TTC549 (cell line): ENCODE measurements around the gene PMEL.
"Not testable (repeated sequence)": the region's sequence is repeated elsewhere in the genome, so short reads cannot be mapped to it uniquely, and the experiment has no call there.

ENCODE experiments used
- FAIRE-seq: peaks from 2 replicates; lab custom pipeline; 2012; peaks lifted over from hg19 to GRCh38; lab: Jason Lieb, UNC

The PMEL gene

DNA sequence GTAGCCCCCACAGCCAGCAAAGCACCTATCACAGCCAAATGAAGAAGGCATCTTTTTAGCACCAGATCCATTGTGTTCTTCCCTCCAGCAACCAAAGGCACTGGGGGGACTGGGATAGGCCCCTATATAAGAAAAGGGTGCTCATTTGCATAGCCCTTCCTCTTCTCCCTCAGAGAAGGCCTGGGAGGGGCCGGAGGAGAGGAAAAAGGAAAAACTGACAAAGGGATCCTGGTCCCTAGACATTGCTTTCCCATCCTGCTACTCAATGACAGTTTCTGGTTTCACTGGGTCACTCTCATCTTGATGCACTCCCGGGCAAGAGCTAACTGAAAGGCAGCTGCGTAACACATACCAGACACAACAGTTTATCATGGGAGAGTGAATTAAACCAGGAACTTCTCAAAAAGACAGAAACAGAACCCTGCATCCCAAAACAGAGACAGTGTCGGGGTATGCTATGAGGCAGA, at the start of gene PMEL:
TSS of gene PMEL (minus strand) at position 102 of the 467 bp plus-strand sequence. CDS start at position 71, 31 bp downstream.
- FAIRE-seq = no peak

GRCh38 chr12:56014205-56014604, 48.4 kb upstream of the PMEL start:
- no peak for FAIRE-seq

GRCh38 chr12:56013482-56013881, 47.6 kb upstream of the PMEL start:
- no peak for FAIRE-seq

DNA sequence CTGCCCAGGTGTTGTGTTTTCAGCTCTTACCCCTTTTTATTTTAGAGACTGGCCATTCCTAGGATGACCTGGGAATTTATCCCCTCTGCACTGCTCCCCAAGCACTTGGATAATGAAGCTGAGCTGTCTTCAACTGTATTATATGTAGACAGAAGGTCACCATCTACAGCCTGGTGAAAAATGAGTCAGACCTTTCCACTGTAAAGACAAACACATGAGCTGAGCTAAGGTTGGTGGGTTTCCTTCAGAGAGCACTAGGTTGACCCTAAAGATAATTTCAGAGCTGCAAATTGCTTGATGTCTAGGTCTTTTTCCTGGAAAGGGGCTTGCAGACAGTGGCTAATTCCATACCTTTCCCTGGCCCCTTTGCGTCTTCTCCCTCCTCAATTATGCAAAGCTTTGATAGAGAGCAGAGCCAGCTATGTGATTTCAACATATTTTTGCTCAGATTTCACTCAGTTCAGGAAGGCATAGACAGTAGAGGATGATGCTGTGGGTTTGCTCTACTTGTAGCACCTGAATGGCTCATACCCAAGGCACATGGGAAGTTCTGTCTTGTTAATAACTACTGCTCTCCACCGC, 45.8 kb upstream of the PMEL start:
- FAIRE-seq = no peak

GRCh38 chr12:56010111-56010570, 44.3 kb upstream of the PMEL start:
- FAIRE-seq = no peak

GRCh38 chr12:56007564-56008559, 42.0 kb upstream of the PMEL start:
- FAIRE-seq = no peak

GRCh38 chr12:56004211-56004610, 38.4 kb upstream of the PMEL start:
- no peak for FAIRE-seq

GRCh38 chr12:56003376-56003775, 37.5 kb upstream of the PMEL start:
- not testable (repeated sequence) for FAIRE-seq

DNA sequence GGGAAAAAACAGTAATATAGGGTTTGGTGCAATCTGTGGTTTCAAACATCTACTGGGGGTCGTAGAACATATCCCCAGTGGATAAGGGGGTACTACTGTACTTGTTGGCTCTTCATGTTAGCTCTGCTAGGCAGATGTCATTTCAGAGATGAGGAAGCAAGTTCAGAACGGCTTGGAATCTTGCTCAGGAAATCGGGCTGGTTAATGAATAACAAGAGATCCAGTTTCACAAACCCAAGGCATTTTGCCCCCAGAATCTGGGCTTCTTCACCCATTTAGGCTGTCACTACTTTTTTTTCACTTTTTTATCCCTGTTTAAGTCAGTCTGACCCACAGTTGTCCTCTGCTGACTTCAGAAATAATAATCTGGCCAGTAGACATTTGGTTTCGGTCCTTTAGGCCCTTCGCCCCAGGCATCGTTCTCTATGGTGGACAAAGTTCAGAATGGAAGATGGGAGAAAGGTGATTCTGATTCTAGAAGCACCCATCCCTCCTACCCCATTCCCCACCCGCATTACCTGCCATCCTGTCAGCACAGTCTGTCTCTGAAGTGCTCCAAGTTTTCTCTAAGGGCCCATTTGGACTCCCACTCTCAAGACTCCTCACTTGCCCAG, 35.8 kb upstream of the PMEL start:
- no peak for FAIRE-seq

DNA sequence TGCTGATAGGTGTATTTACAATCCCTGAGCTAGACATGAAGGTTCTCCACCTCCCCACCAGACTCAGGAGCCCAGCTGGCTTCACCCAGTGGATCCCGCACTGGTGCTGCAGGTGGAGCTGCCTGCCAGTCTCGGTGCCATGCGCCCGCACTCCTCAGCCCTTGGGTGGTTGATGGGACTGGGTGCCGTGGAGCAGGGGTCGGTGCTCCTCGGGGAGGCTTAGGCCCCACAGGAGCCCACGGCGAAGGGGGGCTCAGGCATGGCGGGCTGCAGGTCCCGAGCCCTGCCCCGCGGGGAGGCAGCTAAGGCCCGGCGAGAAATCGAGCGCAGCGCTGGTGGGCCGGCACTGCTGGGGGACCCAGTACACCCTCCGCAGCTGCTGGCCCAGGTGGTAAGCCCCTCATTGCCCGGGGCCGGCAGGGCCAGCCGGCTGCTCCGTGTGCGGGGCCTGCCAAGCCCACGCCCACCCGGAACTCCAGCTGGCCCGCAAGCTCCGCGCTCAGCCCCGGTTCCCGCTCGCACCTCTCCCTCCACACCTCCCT, 34.2 kb upstream of the PMEL start:
- not testable (repeated sequence) for FAIRE-seq

DNA sequence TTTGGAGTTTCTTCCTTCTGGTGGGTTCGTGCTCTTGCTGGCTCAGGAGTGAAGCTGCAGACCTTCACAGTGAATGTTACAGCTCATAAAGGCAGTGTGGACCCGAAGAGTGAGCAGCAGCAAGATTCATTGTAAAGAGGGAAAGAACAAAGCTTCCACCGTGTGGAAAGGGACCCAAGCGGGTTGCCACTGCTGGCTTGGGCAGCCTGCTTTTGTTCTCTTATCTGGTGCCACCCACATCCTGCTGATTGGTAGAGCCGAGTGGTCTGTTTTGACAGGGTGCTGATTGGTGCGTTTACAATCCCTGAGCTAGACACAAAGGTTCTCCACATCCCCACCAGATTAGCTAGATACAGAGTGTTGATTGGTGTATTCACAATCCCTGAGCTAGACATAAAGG, 33.7 kb upstream of the PMEL start:
- not testable (repeated sequence) for FAIRE-seq

DNA sequence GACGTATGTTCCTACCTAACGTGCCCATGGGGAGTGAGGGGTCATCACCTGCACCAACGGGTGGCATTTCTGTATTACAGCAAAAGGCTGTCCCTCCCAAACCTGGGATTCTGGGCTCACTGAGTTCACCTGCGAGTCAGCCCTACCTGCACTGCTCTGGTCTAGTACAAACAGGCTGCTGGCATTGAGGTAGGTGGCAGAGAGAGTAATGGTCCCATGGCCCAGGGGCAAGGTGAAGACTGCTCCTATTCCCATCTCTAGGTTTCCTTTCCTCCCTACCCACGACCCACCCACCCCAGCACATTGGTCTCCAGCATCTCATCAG, 31.7 kb upstream of the PMEL start:
- FAIRE-seq = no peak

DNA sequence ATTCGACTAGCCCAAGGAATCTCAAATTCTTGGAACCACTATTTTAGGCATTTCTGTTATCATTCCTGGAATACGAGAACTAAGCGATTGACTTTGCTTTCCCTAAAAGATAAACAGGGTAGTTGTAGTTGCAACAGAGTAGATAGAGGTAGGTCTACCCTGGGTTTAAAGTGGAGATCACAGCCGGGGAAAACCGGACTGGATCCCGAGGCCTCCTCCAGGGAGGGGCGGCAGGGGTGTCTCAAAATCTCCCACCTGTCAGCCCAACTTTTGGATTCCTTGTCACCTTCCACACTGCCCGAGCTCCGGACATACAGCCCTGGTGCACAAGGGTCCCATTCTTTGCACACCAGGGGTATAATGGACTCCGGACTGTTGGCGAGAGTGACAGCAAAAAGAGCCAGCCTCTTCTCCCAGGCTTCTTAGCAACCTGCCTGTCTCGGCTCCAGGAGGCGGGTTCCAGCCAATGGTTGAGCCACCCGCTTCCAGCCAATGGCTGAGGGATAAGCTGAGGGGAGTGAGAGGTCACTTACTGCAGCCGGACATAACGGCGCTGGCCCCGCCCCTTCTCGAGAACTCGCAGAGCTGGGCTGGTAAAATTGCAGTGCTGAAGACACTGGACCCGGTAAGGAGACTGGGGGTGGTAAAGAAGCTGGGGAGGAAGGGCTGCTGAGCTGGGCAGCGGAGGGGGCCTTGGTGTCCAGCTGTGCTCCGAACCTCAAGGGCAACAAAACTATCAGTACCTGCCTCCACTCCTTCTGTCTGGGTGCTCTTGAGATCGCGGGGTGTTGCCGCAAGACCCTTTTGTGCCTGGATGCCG, 31.1 kb upstream of the PMEL start, which contains the start of gene SUOX:
TSS of gene SUOX (plus strand) at position 562 of the 820 bp plus-strand sequence. CDS start 4,946 bp downstream, outside the sequence.
- peak; percentile 94 for FAIRE-seq

DNA sequence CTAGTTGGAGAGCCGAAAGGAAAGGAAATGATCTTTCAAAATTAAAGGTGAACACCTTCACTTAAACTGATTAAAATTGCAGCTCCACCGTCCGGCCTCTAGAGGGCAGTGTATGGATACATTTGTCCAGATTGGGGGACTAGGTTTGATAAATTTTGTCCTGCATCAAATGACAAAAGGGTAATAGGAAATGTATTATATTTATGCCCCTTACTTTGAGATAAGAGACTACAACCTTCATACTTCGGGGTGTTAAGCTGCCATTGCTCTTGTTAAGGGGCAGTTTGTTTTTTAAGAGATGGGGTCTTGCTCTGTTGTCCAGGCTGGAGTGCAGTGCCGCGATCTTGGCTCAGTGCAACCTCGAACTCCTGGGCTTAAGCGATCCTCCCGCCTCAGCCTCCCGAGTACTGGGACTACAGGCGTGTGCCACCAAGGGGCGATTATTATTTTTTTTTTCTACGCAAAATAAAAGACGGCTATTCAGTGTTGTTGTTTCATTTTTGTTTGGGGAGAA, 30.4 kb upstream of the PMEL start:
- FAIRE-seq = peak; percentile 52

GRCh38 chr12:55995366-55995765, 29.5 kb upstream of the PMEL start:
- no peak for FAIRE-seq

DNA sequence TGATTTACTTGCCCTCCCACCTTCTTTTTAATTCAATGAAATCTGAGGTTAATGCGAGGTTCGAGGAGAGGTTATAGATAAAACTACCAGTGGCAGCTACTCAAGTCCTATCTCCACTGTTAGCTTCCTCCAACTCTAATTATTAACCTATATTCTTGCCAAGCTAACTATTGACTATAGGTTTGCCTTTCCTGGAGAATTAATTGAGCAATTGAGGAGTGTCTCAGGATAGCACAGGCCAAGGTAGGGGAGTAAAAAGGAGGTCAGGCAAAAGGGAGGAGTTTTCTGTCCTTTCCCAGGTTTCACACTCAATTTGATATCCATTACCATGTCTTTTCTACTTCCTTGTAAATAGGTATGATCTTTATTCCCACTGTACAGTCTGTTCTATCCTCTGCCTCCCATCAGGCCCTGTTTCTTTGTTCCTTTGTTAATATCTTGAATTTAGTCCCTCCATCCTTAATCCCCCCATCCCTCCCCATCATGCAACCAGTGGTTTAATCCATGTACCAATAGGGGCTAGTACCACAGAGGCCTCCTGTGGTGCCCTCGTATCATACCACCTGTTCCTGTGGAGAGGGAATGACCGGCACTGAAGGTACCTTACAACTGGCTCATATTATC, 27.5 kb upstream of the PMEL start:
- FAIRE-seq = no peak

DNA sequence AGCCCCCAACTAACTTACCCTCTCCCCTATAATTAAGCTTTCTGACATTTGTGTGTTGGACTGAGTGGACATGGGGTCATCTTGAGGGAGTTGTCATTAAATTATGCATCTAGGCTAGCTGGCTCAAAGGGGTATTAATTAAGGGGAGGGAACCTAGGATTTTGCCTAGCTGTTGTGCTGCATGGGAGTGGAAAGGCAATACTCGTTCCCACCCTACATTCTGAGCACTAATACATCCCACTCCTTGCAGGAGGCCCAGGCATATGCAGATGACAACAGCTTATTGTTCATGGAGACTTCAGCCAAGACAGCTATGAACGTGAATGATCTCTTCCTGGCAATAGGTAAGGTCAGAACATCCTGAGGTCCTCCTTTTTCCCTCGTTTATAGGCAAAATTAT, 25.3 kb upstream of the PMEL start:
- FAIRE-seq = no peak

GRCh38 chr12:55985976-55986375, 20.1 kb upstream of the PMEL start:
- not testable (repeated sequence) for FAIRE-seq

- FAIRE-seq = no peak
Observed at GRCh38 chr12:55985341-55985740, 19.5 kb upstream of the PMEL start.

GRCh38 chr12:55984861-55985260, 19.0 kb upstream of the PMEL start:
- FAIRE-seq = no peak
